Dermis blood vessel endothelial cell (primary cell): ENCODE data around the gene AGO1. TPM values are rescaled to one million over a fixed set of nuclear protein-coding genes. Genes with fewer than 3 reads are reported as not detected.

Experiments
- total RNA-seq: library from RNA; depleted of rRNA; stranded (reverse); fragments of >200 nt; gene quantifications from 2 replicates; pipeline ENCODE4 v1.2.3, GENCODE V29; 2014

Gene AGO1
- total RNA-seq, 1 donor from 2014 or later, result 9.7 TPM

Other genes with a start within 250 kb of the AGO1 start
- 16.0 and 41.0 TPM in 2 replicates for gene PSMB2, start 241.7 kb upstream of the AGO1 start, total RNA-seq
- gene C1orf216, start 164.3 kb upstream of the AGO1 start, total RNA-seq, result 18.2 and 25.2 TPM in 2 replicates
- gene CLSPN, start 113.2 kb upstream of the AGO1 start, total RNA-seq, result 8.7 and 32.5 TPM in 2 replicates
- 24.3 and 29.3 TPM in 2 replicates for gene AGO4, start 75.2 kb upstream of the AGO1 start, total RNA-seq
- 20.8 and 21.8 TPM in 2 replicates for gene AGO3, start 47.9 kb downstream of the AGO1 start, total RNA-seq
- gene TEKT2, start 200.9 kb downstream of the AGO1 start, total RNA-seq, result 0.14 and 0.68 TPM in 2 replicates
- gene ADPRS, start 205.7 kb downstream of the AGO1 start, total RNA-seq, result 43.1 and 52.9 TPM in 2 replicates
- 3.0 and 3.2 TPM in 2 replicates for gene COL8A2, start 242.0 kb downstream of the AGO1 start, total RNA-seq